ENCODE measurements around the gene GLIS1.
"Not testable (repeated sequence)": the region's sequence is repeated elsewhere in the genome, so short reads cannot be mapped to it uniquely, and the experiment has no call there.

The GLIS1 gene

GRCh38 chr1:53648516-53648915 lies 90.4 kb downstream of the GLIS1 start:
- no peak for DNase-seq

GRCh38 chr1:53647915-53648314 lies 91.0 kb downstream of the GLIS1 start:
- DNase-seq, result not testable (repeated sequence)

DNA sequence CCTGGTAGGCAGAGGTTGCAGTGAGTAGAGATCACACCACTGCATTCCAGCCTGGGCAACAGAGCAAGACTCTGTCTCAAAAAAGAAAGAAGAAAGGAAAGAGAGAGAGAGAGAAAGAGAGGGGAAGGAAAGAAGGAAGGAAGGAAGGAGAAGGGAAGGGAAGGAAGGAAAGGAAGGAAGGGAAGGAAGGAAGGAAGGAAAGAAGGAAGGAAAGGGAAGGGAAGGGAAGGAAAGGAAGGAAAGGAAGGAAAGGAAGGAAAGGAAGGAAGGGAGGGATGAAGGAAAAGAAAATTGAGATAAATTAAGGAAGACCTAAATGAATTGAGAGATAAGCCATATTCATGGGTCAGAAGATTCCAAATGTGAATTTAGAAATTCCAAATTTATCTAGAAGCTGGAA lies 92.2 kb downstream of the GLIS1 start:
- DNase-seq, result no peak

GRCh38 chr1:53645690-53646078 lies 93.3 kb downstream of the GLIS1 start:
- DNase-seq, result no peak

GRCh38 chr1:53644909-53645689 lies 93.9 kb downstream of the GLIS1 start:
- DNase-seq, result no peak

- no peak for DNase-seq
Observed at GRCh38 chr1:53644496-53644895, 94.5 kb downstream of the GLIS1 start.

DNA sequence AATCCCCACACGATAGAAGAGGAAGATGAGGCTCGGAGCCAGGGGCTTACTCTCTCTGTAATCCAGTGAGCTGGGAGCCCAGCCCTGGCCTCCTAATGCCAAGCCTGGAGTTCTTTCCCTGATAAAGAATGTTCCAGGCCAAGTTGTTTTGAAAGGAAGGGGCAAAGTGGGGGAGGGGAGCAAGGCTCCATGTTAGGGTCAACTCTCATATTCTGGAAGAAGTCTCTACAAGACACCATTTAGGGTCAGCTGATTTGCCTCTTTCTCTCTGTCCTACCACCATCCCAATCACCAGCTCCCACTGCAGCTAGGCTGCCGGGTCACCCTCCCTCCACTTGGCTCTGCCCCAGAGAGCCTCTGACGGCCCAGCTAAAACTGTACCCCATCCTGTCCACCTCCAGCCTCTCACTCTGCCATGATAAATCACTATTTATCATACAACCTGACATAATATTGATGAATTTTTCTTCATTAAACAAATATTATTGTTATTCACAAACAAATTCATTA lies 95.0 kb downstream of the GLIS1 start:
- no peak for DNase-seq

DNA sequence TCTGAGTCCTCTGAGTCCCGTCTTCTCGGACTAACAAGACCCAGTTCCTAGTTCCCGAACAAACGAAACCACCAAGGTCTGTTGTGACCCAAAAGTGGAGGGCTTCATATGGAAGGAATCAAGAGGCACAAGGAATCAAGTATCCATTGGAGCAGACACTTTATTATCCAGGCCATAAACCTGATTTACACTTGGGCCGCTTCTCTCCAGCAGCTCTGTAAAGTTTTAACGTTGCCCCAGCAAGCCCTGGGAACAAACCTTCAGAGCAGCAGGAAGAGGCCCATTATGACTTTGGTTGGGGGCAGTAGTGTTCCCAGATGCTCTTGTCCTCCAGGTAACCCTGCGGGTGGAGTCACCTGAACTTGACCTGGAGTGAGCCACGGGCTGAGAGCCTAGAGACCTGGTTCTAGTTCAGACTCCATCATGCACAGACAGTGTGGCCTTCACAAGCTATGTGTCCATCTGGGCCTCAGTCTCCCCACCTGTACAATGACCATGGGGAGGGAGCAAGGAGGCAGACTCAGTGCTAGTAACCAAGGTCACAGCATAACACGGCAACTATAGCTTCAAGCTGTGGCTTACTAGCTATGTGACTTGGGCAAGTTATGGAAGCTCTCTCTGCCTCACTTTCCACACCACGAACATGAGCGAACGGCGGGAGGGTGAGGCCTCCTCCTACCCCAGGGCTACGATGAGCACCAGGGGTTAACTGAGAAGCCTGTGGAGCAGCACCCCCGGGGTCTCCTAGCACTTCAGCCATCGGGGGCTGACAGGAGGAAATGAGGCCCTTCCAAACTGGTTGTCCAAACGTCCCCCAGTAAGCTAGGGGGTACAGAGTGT lies 95.7 kb downstream of the GLIS1 start:
- no peak for DNase-seq

GRCh38 chr1:53642607-53643006 lies 96.4 kb downstream of the GLIS1 start:
- no peak for DNase-seq

- DNase-seq, result no peak
Observed at GRCh38 chr1:53642215-53642555, 96.8 kb downstream of the GLIS1 start.

DNA sequence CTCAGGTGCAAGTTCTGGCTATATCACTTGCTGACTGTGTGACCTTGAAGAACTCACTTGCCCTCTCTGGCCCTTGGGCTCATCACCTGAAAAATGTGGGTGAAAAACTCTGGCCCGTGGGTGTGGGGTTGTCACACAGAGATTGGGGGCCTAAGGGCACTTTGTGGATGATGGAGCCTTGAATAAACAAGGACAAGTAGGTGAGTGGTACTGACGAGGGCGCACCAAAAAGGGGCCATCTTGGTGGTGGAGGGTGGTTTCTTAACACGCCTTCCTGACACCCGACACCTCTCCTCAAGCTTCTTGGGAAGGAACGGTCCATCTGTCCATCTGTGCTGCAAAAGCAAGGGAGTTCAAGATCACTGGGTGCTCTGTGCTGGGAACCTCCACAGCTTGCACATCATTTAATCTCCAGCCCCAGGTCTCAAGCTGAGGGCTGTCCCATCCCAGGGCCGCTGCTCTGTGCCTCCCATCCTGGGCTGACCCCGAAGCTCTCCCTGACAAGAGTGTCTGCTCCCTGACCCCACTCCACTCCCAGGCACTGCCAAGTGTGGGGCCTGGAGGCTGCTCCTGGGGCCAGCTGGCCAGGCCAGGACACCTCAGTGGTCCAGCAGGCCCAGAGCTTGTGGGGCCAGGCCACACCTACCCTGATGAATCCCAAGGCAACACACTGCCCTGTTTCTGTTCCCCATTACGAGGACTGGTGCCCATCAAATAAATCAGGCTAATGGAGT lies 97.3 kb downstream of the GLIS1 start:
- no peak for DNase-seq

GRCh38 chr1:53640701-53641075 lies 98.3 kb downstream of the GLIS1 start:
- no peak for DNase-seq

DNA sequence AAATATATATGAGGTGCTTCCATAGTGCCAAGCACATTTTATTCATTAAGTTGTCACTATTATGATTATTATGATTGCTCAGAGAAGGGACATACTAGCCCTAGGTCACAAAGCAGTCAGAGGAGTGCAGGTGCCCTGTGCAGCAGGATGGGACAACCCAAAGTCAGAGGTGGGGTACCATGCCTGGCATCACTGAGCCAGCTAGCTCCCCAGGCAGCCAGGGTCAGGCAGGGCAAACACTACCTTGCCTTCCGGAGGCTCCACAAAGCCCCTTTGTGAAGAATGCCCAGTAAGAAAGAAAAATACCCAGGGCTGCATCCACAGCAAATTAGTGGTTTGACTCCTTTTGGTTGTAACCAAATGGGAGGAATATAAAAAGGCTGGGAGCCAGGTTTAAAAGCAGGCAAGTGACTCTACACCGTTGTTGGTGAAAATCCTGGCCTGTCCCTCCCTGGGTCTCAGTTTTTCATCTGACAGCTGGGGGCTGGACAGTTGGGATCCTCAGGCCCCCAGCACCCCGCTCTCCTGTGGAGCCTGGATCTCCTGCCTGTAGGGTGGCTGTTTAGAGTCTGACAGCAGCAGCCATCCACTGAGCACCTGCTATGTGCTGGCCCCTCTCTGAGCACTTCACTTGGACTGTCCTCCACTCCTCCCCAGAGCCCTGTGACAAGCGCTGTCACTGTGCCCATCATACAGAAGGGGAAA lies 98.8 kb downstream of the GLIS1 start:
- DNase-seq, result no peak

GRCh38 chr1:53639251-53639763 lies 99.7 kb downstream of the GLIS1 start:
- no peak for DNase-seq

GRCh38 chr1:53638360-53639035 lies 100.5 kb downstream of the GLIS1 start:
- no peak for DNase-seq

GRCh38 chr1:53637511-53638359 lies 101.2 kb downstream of the GLIS1 start:
- DNase-seq, result peak; percentile 3

DNA sequence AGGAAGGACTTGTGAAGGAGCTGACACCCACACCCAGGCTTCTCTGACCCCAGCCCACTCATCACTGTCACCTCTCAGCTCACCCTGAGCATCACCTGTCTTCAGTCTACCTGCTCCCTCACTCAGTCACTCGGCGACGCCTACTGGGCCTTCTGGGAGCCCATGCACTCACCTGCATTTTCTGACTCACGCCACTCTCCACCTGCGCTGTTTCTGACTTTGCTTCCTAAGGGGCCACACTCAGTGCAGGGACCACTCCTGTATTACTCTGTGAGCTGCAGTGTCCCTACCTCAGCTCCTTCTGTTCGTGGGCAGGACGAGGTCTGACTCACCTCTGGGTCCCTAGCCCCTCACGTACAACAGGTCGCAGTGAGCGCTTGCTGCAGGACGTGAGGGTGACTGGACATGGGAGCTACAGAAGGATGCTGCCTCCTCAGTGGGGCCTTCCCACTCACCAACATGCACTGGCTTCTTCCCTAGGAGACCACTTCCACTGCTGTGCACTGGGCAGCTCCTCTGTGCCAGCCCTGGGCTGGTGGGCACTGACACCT lies 102.3 kb downstream of the GLIS1 start:
- DNase-seq, result no peak

GRCh38 chr1:53634571-53634979 lies 104.4 kb downstream of the GLIS1 start:
- DNase-seq, result no peak

GRCh38 chr1:53633073-53633704 lies 105.8 kb downstream of the GLIS1 start:
- DNase-seq, result no peak

DNA sequence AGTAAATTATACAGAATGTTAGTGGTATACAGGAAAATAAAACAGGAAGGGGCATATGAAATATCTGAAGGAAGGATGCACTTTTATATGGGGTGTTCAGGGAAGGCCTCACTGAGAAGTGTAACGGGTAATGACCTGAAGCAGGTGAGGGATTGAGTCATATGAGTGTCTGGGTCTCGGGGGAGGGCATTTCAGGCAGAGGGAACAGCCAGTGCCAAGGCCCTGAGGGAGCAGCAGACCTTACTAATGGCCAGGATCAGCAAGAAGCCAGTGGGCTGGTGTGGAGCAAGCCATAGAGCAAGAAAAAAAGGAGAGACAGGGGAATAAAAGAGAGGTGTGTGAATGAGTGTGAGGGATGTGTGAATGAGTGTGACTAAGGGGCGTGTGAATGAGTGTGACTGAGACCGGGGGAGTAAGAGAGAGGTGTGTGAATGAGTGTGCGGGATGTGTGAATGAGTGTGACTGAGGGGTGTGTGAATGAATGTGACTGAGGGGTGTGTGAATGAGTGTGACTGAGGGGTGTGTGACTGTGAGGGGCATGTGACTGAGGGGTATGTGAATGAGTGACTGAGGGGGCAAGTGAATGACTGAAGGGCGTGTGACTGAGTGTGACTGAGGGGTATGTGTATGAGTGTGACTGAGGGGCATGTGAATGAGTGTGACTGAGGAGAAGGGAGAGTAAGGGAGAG lies 107.2 kb downstream of the GLIS1 start:
- DNase-seq, result no peak
